H1 (cell line): ENCODE data around the gene CDK15. TPM values are rescaled to one million over a fixed set of nuclear protein-coding genes. Genes with fewer than 3 reads are reported as not detected.

Source experiments
- CBX8 ChIP-seq: fragments of 300-800, 300-1000 bp; sonication (generic); IDR thresholded peaks from 2 replicates; pipeline ENCODE4 v1.7.1; 2016; ENCODE audit warnings: low read depth, low read length, borderline replicate concordance
- POU5F1 ChIP-seq: IDR thresholded peaks from 2 replicates; pipeline ENCODE4 v1.6.1; 2011; ENCODE audit warnings: low read depth, mild to moderate bottlenecking, low read length, moderate library complexity
- RFX5 ChIP-seq: IDR thresholded peaks from 2 replicates; pipeline ENCODE4 v1.6.1; 2011; ENCODE audit warnings: low read depth, low read length, improper control_type of control experiment, borderline replicate concordance
- SP2 ChIP-seq: IDR thresholded peaks from 2 replicates; pipeline ENCODE4 v1.6.1; 2012; ENCODE audit warnings: mild to moderate bottlenecking, low read length, inconsistent platforms
- ZNF274 ChIP-seq: IDR thresholded peaks from 2 replicates; pipeline ENCODE4 v1.7.0; 2012; ENCODE audit warnings: low read length, borderline replicate concordance; ENCODE audit errors: extremely low read depth
- polyA plus RNA-seq, 7 experiments: library from polyadenylated mRNA; depleted of rRNA in 3 of 7; stranded (reverse) in 5 of 7; unstranded in 2 of 7; fragments of >200 nt in 5 of 7; fragments of 200-250 nt in 2 of 7; gene quantifications; 1 replicate in 5 of 7; 2 replicates in 1 of 7; 4 replicates in 1 of 7; pipeline versions ENCODE4 v1.2.1 to v1.2.3, GENCODE V29; 2011 to 2013; ENCODE audit warnings: missing spikeins in 2 of 7, mixed read lengths in 2 of 7
- total RNA-seq: library from RNA; stranded (reverse); fragmentation: NEBNext Ultra II Directional; extraction: Animal tissue kit (Norgen Biotek cat#: 25700); gene quantifications from 2 replicates; pipeline ENCODE4 v1.2.1, GENCODE V29; 2021
- TF ChIP-seq, protein P1 (sequence below): fragments of 300-600 bp; sonication (generic); IDR thresholded peaks from 2 replicates; pipeline ENCODE4 v1.7.1; 2012; ENCODE audit warnings: low read length, moderate library complexity, mild to moderate bottlenecking, inconsistent platforms; ENCODE audit not compliant: insufficient replicate concordance
- TF ChIP-seq, protein P2 (sequence below): IDR thresholded peaks from 2 replicates; pipeline ENCODE4 v1.6.1; 2012; ENCODE audit warnings: inconsistent platforms

CDK15 gene
- total and polyA plus RNA-seq, 2 of the 8 experiments (the other 6 are each of a cell fraction or from before 2014, with no cell fraction given): 0.03 TPM; not detected in 1

DNA sequence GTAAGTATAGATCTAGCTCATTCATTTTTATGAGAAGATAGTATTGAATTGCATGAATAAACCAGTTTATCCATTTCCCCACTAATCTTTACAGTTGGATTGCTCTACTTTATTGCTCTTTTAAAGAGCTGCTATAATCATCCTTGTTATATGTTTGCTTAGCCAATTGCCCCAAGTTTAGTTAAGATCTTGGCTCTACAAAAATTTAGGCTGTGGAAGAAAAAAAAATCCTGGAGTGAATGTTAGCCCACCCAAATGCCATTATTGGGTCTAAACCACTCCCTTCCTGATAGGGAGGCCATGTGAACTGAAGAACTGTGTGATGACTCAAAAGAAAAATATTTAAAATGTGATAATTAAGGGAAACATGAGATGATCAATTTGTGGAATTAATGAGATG, 28.5 kb upstream of the CDK15 start (continued):
- TF ChIP-seq RFX5 (no peak), POU5F1 (no peak), SP2 (no peak), CBX8 (no peak), ZNF274 (no peak)
- TF ChIP-seq, protein P1, sequence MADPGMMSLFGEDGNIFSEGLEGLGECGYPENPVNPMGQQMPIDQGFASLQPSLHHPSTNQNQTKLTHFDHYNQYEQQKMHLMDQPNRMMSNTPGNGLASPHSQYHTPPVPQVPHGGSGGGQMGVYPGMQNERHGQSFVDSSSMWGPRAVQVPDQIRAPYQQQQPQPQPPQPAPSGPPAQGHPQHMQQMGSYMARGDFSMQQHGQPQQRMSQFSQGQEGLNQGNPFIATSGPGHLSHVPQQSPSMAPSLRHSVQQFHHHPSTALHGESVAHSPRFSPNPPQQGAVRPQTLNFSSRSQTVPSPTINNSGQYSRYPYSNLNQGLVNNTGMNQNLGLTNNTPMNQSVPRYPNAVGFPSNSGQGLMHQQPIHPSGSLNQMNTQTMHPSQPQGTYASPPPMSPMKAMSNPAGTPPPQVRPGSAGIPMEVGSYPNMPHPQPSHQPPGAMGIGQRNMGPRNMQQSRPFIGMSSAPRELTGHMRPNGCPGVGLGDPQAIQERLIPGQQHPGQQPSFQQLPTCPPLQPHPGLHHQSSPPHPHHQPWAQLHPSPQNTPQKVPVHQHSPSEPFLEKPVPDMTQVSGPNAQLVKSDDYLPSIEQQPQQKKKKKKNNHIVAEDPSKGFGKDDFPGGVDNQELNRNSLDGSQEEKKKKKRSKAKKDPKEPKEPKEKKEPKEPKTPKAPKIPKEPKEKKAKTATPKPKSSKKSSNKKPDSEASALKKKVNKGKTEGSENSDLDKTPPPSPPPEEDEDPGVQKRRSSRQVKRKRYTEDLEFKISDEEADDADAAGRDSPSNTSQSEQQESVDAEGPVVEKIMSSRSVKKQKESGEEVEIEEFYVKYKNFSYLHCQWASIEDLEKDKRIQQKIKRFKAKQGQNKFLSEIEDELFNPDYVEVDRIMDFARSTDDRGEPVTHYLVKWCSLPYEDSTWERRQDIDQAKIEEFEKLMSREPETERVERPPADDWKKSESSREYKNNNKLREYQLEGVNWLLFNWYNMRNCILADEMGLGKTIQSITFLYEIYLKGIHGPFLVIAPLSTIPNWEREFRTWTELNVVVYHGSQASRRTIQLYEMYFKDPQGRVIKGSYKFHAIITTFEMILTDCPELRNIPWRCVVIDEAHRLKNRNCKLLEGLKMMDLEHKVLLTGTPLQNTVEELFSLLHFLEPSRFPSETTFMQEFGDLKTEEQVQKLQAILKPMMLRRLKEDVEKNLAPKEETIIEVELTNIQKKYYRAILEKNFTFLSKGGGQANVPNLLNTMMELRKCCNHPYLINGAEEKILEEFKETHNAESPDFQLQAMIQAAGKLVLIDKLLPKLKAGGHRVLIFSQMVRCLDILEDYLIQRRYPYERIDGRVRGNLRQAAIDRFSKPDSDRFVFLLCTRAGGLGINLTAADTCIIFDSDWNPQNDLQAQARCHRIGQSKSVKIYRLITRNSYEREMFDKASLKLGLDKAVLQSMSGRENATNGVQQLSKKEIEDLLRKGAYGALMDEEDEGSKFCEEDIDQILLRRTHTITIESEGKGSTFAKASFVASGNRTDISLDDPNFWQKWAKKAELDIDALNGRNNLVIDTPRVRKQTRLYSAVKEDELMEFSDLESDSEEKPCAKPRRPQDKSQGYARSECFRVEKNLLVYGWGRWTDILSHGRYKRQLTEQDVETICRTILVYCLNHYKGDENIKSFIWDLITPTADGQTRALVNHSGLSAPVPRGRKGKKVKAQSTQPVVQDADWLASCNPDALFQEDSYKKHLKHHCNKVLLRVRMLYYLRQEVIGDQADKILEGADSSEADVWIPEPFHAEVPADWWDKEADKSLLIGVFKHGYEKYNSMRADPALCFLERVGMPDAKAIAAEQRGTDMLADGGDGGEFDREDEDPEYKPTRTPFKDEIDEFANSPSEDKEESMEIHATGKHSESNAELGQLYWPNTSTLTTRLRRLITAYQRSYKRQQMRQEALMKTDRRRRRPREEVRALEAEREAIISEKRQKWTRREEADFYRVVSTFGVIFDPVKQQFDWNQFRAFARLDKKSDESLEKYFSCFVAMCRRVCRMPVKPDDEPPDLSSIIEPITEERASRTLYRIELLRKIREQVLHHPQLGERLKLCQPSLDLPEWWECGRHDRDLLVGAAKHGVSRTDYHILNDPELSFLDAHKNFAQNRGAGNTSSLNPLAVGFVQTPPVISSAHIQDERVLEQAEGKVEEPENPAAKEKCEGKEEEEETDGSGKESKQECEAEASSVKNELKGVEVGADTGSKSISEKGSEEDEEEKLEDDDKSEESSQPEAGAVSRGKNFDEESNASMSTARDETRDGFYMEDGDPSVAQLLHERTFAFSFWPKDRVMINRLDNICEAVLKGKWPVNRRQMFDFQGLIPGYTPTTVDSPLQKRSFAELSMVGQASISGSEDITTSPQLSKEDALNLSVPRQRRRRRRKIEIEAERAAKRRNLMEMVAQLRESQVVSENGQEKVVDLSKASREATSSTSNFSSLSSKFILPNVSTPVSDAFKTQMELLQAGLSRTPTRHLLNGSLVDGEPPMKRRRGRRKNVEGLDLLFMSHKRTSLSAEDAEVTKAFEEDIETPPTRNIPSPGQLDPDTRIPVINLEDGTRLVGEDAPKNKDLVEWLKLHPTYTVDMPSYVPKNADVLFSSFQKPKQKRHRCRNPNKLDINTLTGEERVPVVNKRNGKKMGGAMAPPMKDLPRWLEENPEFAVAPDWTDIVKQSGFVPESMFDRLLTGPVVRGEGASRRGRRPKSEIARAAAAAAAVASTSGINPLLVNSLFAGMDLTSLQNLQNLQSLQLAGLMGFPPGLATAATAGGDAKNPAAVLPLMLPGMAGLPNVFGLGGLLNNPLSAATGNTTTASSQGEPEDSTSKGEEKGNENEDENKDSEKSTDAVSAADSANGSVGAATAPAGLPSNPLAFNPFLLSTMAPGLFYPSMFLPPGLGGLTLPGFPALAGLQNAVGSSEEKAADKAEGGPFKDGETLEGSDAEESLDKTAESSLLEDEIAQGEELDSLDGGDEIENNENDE: no peak
- TF ChIP-seq, protein P2, sequence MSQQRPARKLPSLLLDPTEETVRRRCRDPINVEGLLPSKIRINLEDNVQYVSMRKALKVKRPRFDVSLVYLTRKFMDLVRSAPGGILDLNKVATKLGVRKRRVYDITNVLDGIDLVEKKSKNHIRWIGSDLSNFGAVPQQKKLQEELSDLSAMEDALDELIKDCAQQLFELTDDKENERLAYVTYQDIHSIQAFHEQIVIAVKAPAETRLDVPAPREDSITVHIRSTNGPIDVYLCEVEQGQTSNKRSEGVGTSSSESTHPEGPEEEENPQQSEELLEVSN: no peak
